KOPT-K1 (cell line): ENCODE measurements around the gene PINLYP.

Experiments
- H3K27ac ChIP-seq: fragments of 200-600 bp; sonication (generic); 2 replicates; pipeline ENCODE4 v1.5.1; 2016; ENCODE audit warnings: antibody characterized with exemption, mild to moderate bottlenecking, low read depth, low read length; ENCODE audit not compliant: poor library complexity, severe bottlenecking
- H3K36me3 ChIP-seq: fragments of 200-600 bp; sonication (generic); 2 replicates; pipeline ENCODE4 v1.5.1; 2017; ENCODE audit warnings: antibody characterized with exemption, mild to moderate bottlenecking, low read length, moderate library complexity; ENCODE audit not compliant: insufficient read depth
- H3K9me3 ChIP-seq: fragments of 200-600 bp; sonication (generic); 2 replicates; pipeline ENCODE4 v1.5.1; 2017; ENCODE audit warnings: antibody characterized with exemption, low read length, mild to moderate bottlenecking; ENCODE audit not compliant: insufficient read depth, poor library complexity, severe bottlenecking

PINLYP gene

GRCh38 chr19:43620061-43621001 lies 44.7 kb downstream of the PINLYP start:
- Histone ChIP-seq H3K27ac (peak overlapping the region; percentile 98), H3K9me3 (no peaks in the 10 kb centered on the region), H3K36me3 (no peaks in the 10 kb centered on the region)

- H3K9me3 ChIP-seq: no peaks in the 10 kb centered on the region
- H3K27ac ChIP-seq: no peak overlapping the region
- H3K36me3 ChIP-seq: no peaks in the 10 kb centered on the region
These were observed 46.5 kb downstream of the PINLYP start for GRCh38 chr19:43622070-43622469.

- Histone ChIP-seq H3K27ac (no peak overlapping the region), H3K36me3 (no peaks in the 10 kb centered on the region), H3K9me3 (no peaks in the 10 kb centered on the region)
These were observed 47.4 kb downstream of the PINLYP start for GRCh38 chr19:43622956-43623355.

- H3K36me3 ChIP-seq: no peaks in the 10 kb centered on the region
- no peaks in the 10 kb centered on the region for H3K9me3 ChIP-seq
- H3K27ac ChIP-seq: no peak overlapping the region
These were observed 48.5 kb downstream of the PINLYP start for GRCh38 chr19:43623889-43624670.

GRCh38 chr19:43624933-43625332 lies 49.3 kb downstream of the PINLYP start:
- Histone ChIP-seq H3K36me3 (no peaks in the 10 kb centered on the region), H3K9me3 (no peaks in the 10 kb centered on the region), H3K27ac (no peak overlapping the region)

- Histone ChIP-seq H3K27ac (no peak overlapping the region), H3K36me3 (no peaks in the 10 kb centered on the region), H3K9me3 (no peaks in the 10 kb centered on the region)
These were observed 50.4 kb downstream of the PINLYP start for GRCh38 chr19:43625918-43626579.

GRCh38 chr19:43626838-43627237 lies 51.2 kb downstream of the PINLYP start:
- H3K9me3 ChIP-seq: no peaks in the 10 kb centered on the region
- no peak overlapping the region for H3K27ac ChIP-seq
- no peaks in the 10 kb centered on the region for H3K36me3 ChIP-seq

GRCh38 chr19:43628646-43629326 lies 53.2 kb downstream of the PINLYP start:
- H3K36me3 ChIP-seq: no peaks in the 10 kb centered on the region
- no peaks in the 10 kb centered on the region for H3K9me3 ChIP-seq
- H3K27ac ChIP-seq: no peak overlapping the region

GRCh38 chr19:43631491-43631890 lies 55.9 kb downstream of the PINLYP start:
- no peaks in the 10 kb centered on the region for H3K9me3 ChIP-seq
- H3K27ac ChIP-seq: no peak overlapping the region
- no peaks in the 10 kb centered on the region for H3K36me3 ChIP-seq
